Activated CD4-positive, alpha-beta T cell treated with anti-CD3 and anti-CD28 coated beads, Interleukin-2, amount 10 ng/mL, durations not matched to agents 24 days and 14 days (primary cell): ENCODE measurements around the gene RPS6KA1. TPM values are rescaled to one million over a fixed set of nuclear protein-coding genes. Genes with fewer than 3 reads are reported as not detected.
"Not testable (repeated sequence)": the region's sequence is repeated elsewhere in the genome, so short reads cannot be mapped to it uniquely, and the experiment has no call there.

ENCODE experiments used
- DNase-seq: peaks from one replicate; pipeline ENCODE4 v3.0.0; 2022
- H3K27ac Mint-ChIP-seq: one replicate; pipeline ENCODE4 v1.8.0; 2022; ENCODE audit warnings: mild to moderate bottlenecking, mixed read lengths
- H3K27me3 Mint-ChIP-seq: one replicate; pipeline ENCODE4 v1.8.0; 2022; ENCODE audit warnings: mixed read lengths
- H3K36me3 Mint-ChIP-seq: one replicate; pipeline ENCODE4 v1.8.0; 2022; ENCODE audit warnings: low read depth, mild to moderate bottlenecking, mixed read lengths
- H3K4me1 Mint-ChIP-seq: one replicate; pipeline ENCODE4 v1.8.0; 2021; ENCODE audit warnings: mixed read lengths
- H3K4me3 Mint-ChIP-seq: one replicate; pipeline ENCODE4 v1.8.0; 2022; ENCODE audit warnings: mild to moderate bottlenecking, moderate library complexity, mixed read lengths
- H3K9me3 Mint-ChIP-seq: one replicate; pipeline ENCODE4 v1.8.0; 2021; ENCODE audit warnings: mixed read lengths
- intact Hi-C: fragments of 100-400 bp; cut with micrococcal nuclease; formaldehyde crosslinking; loops from one replicate; pipeline ENCODE4 v1.15.1; 2023
- total RNA-seq: library from RNA; stranded (reverse); gene quantifications from 2 replicates; pipeline ENCODE4 v1.2.3, GENCODE V29; 2022

RPS6KA1 gene
- total RNA-seq, 1 donor from 2014 or later = 264 TPM

DNA sequence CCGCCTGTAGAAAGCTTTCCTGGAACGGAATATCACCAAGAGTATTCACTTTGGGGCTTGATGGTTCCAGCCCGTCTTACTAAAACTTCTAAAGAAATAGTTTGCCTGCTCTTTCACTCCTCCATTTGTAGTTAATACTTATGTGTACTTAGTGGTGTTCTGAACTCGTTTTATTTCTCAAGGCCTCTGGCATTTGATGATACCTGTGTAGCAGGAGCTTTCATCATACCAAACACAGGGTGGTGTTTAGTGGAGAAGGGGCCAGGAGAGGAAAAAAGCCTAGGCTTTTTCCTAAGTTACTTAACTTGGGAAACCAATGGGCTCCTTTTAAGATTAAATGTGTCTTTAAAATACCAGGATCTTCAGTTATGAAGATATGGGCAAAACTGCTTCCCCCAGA lies 74.3 kb downstream of the RPS6KA1 start:
- no peak overlapping the region for H3K4me3 Mint-ChIP-seq
- no peak overlapping the region for H3K27ac Mint-ChIP-seq
- H3K27me3 Mint-ChIP-seq = peaks cover 4% of the 10 kb centered on the region
- no peaks in the 10 kb centered on the region for H3K9me3 Mint-ChIP-seq
- DNase-seq = no peak
- H3K36me3 Mint-ChIP-seq = no peaks in the 10 kb centered on the region
- peaks cover 5% of the 10 kb centered on the region for H3K4me1 Mint-ChIP-seq
- intact Hi-C loops = loop anchor here (5.0 kb wide), 1 partner anchor 88 kb away; no protein-coding TSS in a partner anchor

GRCh38 chr1:26607186-26607585 lies 77.6 kb downstream of the RPS6KA1 start:
- Mint-ChIP-seq H3K27ac (no peak overlapping the region), H3K36me3 (no peaks in the 10 kb centered on the region), H3K27me3 (peaks cover 18% of the 10 kb centered on the region), H3K9me3 (no peaks in the 10 kb centered on the region), H3K4me1 (peaks cover 7% of the 10 kb centered on the region), H3K4me3 (no peak overlapping the region)
- DNase-seq = no peak
- intact Hi-C loops = no loop called here

DNA sequence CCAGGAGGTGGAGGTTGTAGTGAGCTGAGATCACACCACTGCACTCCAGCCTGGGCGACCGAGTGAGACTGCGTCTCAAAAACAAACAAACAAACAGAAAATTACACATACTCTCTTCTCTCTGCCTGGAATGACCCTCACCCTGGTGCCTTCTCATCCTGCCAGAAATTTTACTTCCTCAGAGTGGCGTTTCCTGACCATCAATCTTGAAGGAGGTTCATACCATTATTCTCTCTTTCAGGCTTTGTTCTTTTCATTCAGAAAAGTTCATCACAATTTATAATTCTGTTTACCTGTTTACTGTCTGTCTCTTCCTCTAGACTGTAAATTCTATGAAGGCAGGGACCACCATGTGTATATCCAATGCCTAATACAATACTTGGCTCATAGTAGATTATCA lies 79.3 kb downstream of the RPS6KA1 start:
- intact Hi-C loops = no loop called here
- no peaks in the 10 kb centered on the region for H3K9me3 Mint-ChIP-seq
- H3K4me1 Mint-ChIP-seq = peaks cover 5% of the 10 kb centered on the region
- DNase-seq = no peak
- no peak overlapping the region for H3K27ac Mint-ChIP-seq
- no peaks in the 10 kb centered on the region for H3K36me3 Mint-ChIP-seq
- no peak overlapping the region for H3K4me3 Mint-ChIP-seq
- H3K27me3 Mint-ChIP-seq = peaks cover 18% of the 10 kb centered on the region

DNA sequence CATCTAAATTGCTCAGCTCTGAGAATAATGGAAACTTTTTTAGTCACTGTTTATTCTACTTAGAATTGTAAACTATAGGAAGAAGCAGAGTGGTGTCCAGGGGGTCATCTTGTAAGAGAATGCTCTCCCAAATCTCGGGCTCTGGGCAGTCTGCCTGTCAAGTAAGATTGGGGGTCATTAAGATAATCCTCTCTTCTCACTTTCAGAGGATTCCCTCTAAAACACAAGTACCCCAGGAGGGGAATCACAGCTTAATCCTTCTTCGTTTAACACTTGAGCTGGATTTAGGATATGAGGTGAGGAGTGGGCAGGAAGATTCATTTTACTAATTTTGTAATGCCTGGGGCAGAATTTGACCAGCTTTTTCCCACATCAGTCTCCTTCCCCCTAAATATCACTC lies 81.2 kb downstream of the RPS6KA1 start:
- H3K27ac Mint-ChIP-seq = no peak overlapping the region

GRCh38 chr1:26612627-26613026 lies 83.1 kb downstream of the RPS6KA1 start:
- H3K9me3 Mint-ChIP-seq, H3K36me3 Mint-ChIP-seq, H3K4me3 Mint-ChIP-seq, DNase-seq, H3K4me1 Mint-ChIP-seq, intact Hi-C loops, H3K27ac Mint-ChIP-seq: not testable (repeated sequence)
- peaks cover 14% of the 10 kb centered on the region for H3K27me3 Mint-ChIP-seq

More for the DNA sequence above, 81.2 kb downstream of the RPS6KA1 start:
- Mint-ChIP-seq H3K27me3 (peaks cover 14% of the 10 kb centered on the region), H3K9me3 (no peaks in the 10 kb centered on the region), H3K4me3 (no peak overlapping the region), H3K4me1 (peaks cover 5% of the 10 kb centered on the region), H3K36me3 (no peaks in the 10 kb centered on the region)
- no peak for DNase-seq
- intact Hi-C loops = no loop called here

DNA sequence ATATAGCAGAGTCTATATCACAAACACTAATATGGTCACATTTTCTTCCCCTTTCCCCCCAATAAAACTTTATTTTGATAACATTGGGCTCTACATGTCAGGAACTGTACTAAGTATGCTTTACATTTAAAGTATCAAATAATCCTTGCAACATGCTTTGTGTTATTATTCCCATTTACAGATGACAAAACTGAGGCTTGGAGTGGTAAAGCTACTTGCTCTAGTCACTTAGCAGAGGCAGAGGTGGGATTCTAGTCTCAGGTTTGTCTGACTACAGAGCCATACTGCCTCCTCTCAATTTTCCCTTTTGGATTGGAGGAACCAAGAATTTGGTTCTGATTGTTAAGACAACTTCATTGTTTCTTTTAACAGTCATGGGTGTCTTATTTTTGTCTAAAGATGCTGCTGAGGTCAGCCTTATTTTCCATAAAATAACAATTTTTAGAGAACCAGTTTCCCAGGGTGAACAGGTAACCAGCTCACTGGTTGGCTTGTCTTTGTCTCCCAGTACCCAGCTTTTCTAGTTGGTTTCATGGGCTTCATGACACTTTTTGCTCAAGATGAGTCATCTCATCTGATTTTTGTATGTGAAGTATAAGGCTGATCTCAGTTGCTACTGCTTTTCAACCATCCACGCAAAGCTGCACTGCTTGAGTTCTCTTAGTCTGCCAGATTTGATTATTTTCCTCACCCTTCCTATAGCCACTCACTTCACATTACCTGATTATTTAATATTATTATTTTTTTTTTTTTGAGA lies 85.3 kb downstream of the RPS6KA1 start:
- Mint-ChIP-seq H3K4me1 (peaks cover 18% of the 10 kb centered on the region), H3K27ac (no peak overlapping the region), H3K4me3 (no peak overlapping the region), H3K27me3 (peaks cover 12% of the 10 kb centered on the region), H3K36me3 (no peaks in the 10 kb centered on the region), H3K9me3 (no peaks in the 10 kb centered on the region)
- no peak for DNase-seq
- intact Hi-C loops = no loop called here

- H3K27me3 Mint-ChIP-seq = peaks cover 2% of the 10 kb centered on the region
- no peak overlapping the region for H3K4me3 Mint-ChIP-seq
- H3K9me3 Mint-ChIP-seq = no peaks in the 10 kb centered on the region
- peaks cover 3% of the 10 kb centered on the region for H3K36me3 Mint-ChIP-seq
- intact Hi-C loops = no loop called here
- no peak for DNase-seq
- H3K27ac Mint-ChIP-seq = no peak overlapping the region
- H3K4me1 Mint-ChIP-seq = peaks cover 31% of the 10 kb centered on the region
Measured at GRCh38 chr1:26616881-26617280, 87.3 kb downstream of the RPS6KA1 start.

GRCh38 chr1:26618561-26618960 lies 89.0 kb downstream of the RPS6KA1 start:
- intact Hi-C loops = no loop called here
- DNase-seq = no peak
- Mint-ChIP-seq H3K4me3 (peak overlapping the region; percentile 23), H3K4me1 (peaks cover 30% of the 10 kb centered on the region), H3K9me3 (no peaks in the 10 kb centered on the region), H3K36me3 (peaks cover 3% of the 10 kb centered on the region), H3K27ac (no peak overlapping the region), H3K27me3 (peaks cover 2% of the 10 kb centered on the region)

Other genes starting within 250 kb of the RPS6KA1 start
- gene SH3BGRL3, start 249.7 kb upstream of the RPS6KA1 start, total RNA-seq = 463 and 474 TPM in 2 replicates
- 17.1 and 19.0 TPM in 2 replicates for gene UBXN11, start 223.1 kb upstream of the RPS6KA1 start, total RNA-seq
- gene CD52, start 211.8 kb upstream of the RPS6KA1 start, total RNA-seq = 295 and 297 TPM in 2 replicates
- gene CRYBG2, start 175.6 kb upstream of the RPS6KA1 start, total RNA-seq = 1.1 and 1.4 TPM in 2 replicates
- gene ZNF683, start 157.0 kb upstream of the RPS6KA1 start, total RNA-seq = not detected in 2 replicates
- not detected in 2 replicates for gene LIN28A, start 118.9 kb upstream of the RPS6KA1 start, total RNA-seq
- 57.0 and 60.2 TPM in 2 replicates for gene DHDDS, start 97.4 kb upstream of the RPS6KA1 start, total RNA-seq
- gene HMGN2, start 57.3 kb upstream of the RPS6KA1 start, total RNA-seq = 528 and 545 TPM in 2 replicates
- 111 and 117 TPM in 2 replicates for gene ARID1A, start 166.3 kb downstream of the RPS6KA1 start, total RNA-seq